ENCODE measurements around the gene MIB2.

MIB2 gene

GRCh38 chr1:1623631-1624442 is 8.5 kb downstream of the MIB2 start:
- H3K36me3 ChIP-seq (ENCODE audit: insufficient read depth, low read length): peaks cover 2% of the 10 kb centered on the region; the same call in 1 of the 2 replicates
- no peaks in the 10 kb centered on the region for H3K9me3 ChIP-seq (ENCODE audit: insufficient read depth, low read length, severe bottlenecking)
- no peaks in the 10 kb centered on the region for H3K4me1 ChIP-seq (ENCODE audit: insufficient read depth, low read length)
- H3K27ac ChIP-seq (ENCODE audit: low read length): no peak overlapping the region
- no peak overlapping the region for H3K4me3 ChIP-seq (ENCODE audit: low read depth in 1 of 2, low read length in 2 of 2)
- H3K79me2 ChIP-seq (ENCODE audit: insufficient read depth, low read length): no peaks in the 10 kb centered on the region
- no peak for TF ChIP-seq EZH2 (IDR thresholded peaks at IDR 0.05; ENCODE audit: borderline replicate concordance, low read depth, low read length, severe bottlenecking)
- TF ChIP-seq, protein P1, sequence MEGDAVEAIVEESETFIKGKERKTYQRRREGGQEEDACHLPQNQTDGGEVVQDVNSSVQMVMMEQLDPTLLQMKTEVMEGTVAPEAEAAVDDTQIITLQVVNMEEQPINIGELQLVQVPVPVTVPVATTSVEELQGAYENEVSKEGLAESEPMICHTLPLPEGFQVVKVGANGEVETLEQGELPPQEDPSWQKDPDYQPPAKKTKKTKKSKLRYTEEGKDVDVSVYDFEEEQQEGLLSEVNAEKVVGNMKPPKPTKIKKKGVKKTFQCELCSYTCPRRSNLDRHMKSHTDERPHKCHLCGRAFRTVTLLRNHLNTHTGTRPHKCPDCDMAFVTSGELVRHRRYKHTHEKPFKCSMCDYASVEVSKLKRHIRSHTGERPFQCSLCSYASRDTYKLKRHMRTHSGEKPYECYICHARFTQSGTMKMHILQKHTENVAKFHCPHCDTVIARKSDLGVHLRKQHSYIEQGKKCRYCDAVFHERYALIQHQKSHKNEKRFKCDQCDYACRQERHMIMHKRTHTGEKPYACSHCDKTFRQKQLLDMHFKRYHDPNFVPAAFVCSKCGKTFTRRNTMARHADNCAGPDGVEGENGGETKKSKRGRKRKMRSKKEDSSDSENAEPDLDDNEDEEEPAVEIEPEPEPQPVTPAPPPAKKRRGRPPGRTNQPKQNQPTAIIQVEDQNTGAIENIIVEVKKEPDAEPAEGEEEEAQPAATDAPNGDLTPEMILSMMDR (IDR thresholded peaks at IDR 0.05; ENCODE audit: borderline replicate concordance, extremely low read depth, low read length, poor library complexity, severe bottlenecking): no peak
- no peak overlapping the region for H2AFZ ChIP-seq (ENCODE audit: low read depth, low read length)
- DNase-seq (no peak), ATAC-seq (ENCODE audit: insufficient read depth, low read depth) (no peak)
- no peak overlapping the region for H3K9ac ChIP-seq (ENCODE audit: low read depth, low read length)
- no peaks in the 10 kb centered on the region; the same call in none of the 2 replicates for H4K20me1 ChIP-seq (ENCODE audit: insufficient read depth, low read length)
- H3K4me2 ChIP-seq (ENCODE audit: insufficient read depth, low read length): no peak overlapping the region
- no peaks in the 10 kb centered on the region for H3K27me3 ChIP-seq (ENCODE audit: insufficient read depth, low read length, poor library complexity)

GRCh38 chr1:1624443-1625403 is 9.4 kb downstream of the MIB2 start:
- Histone ChIP-seq H3K27ac (ENCODE audit: low read length) (no peak overlapping the region), H3K36me3 (ENCODE audit: insufficient read depth, low read length) (no peaks in the 10 kb centered on the region), H3K9ac (ENCODE audit: low read depth, low read length) (no peak overlapping the region), H3K4me3 (ENCODE audit: low read depth in 1 of 2, low read length in 2 of 2) (no peak overlapping the region), H3K4me2 (ENCODE audit: insufficient read depth, low read length) (no peak overlapping the region), H3K79me2 (ENCODE audit: insufficient read depth, low read length) (no peaks in the 10 kb centered on the region), H3K9me3 (ENCODE audit: insufficient read depth, low read length, severe bottlenecking) (no peaks in the 10 kb centered on the region), H4K20me1 (ENCODE audit: insufficient read depth, low read length) (no peaks in the 10 kb centered on the region; the same call in none of the 2 replicates), H2AFZ (ENCODE audit: low read depth, low read length) (no peak overlapping the region), H3K27me3 (ENCODE audit: insufficient read depth, low read length, poor library complexity) (no peaks in the 10 kb centered on the region), H3K4me1 (ENCODE audit: insufficient read depth, low read length) (peaks cover 3% of the 10 kb centered on the region; the same call in 1 of the 2 replicates)
- ATAC-seq (ENCODE audit: insufficient read depth, low read depth) (no peak), DNase-seq (no peak)
- TF ChIP-seq EZH2 (IDR thresholded peaks at IDR 0.05; ENCODE audit: borderline replicate concordance, low read depth, low read length, severe bottlenecking): no peak
- TF ChIP-seq, protein P1 (IDR thresholded peaks at IDR 0.05; ENCODE audit: borderline replicate concordance, extremely low read depth, low read length, poor library complexity, severe bottlenecking): no peak

DNA sequence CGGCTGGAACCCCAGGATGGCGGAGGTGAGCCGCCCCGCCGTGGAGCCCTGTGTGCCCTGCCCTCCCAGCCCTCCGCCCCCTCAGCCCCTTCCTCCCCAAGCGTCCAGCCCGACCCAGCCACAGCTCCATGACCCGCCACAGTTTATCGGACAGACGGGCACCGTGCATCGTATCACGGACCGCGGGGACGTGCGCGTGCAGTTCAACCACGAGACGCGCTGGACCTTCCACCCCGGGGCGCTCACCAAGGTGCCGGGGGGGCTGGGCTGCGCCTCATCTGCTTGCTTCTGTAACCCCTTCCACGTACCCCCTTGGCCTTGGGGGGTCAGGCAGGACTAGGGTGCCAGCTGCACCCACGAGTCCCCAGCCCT is 10.1 kb downstream of the MIB2 start:
- Histone ChIP-seq H3K79me2 (ENCODE audit: insufficient read depth, low read length) (no peaks in the 10 kb centered on the region), H3K4me2 (ENCODE audit: insufficient read depth, low read length) (no peak overlapping the region), H3K36me3 (ENCODE audit: insufficient read depth, low read length) (no peaks in the 10 kb centered on the region), H3K4me3 (ENCODE audit: low read depth in 1 of 2, low read length in 2 of 2) (no peak overlapping the region), H3K4me1 (ENCODE audit: insufficient read depth, low read length) (peaks cover 7% of the 10 kb centered on the region), H2AFZ (ENCODE audit: low read depth, low read length) (no peak overlapping the region), H4K20me1 (ENCODE audit: insufficient read depth, low read length) (no peaks in the 10 kb centered on the region; the same call in none of the 2 replicates), H3K27ac (ENCODE audit: low read length) (no peak overlapping the region), H3K9ac (ENCODE audit: low read depth, low read length) (no peak overlapping the region), H3K27me3 (ENCODE audit: insufficient read depth, low read length, poor library complexity) (no peaks in the 10 kb centered on the region), H3K9me3 (ENCODE audit: insufficient read depth, low read length, severe bottlenecking) (no peaks in the 10 kb centered on the region)
- ATAC-seq (ENCODE audit: insufficient read depth, low read depth) (no peak), DNase-seq (no peak)
- no peak for TF ChIP-seq EZH2 (IDR thresholded peaks at IDR 0.05; ENCODE audit: borderline replicate concordance, low read depth, low read length, severe bottlenecking)
- TF ChIP-seq, protein P1 (IDR thresholded peaks at IDR 0.05; ENCODE audit: borderline replicate concordance, extremely low read depth, low read length, poor library complexity, severe bottlenecking): no peak

Data from DND-41 (cell line).